CD14-positive monocyte (primary cell): ENCODE results near the gene DDX10. TPM values are rescaled to one million over a fixed set of nuclear protein-coding genes. Genes with fewer than 3 reads are reported as not detected.

Source experiments
- DNase-seq, 3 donors: peaks; one replicate each; pipeline ENCODE4 v3.0.0-alpha.2; 2011 to 2022
- H2AFZ ChIP-seq: 2 replicates; pipeline ENCODE4 v1.6.0; 2012; ENCODE audit warnings: mild to moderate bottlenecking, low read depth, low read length, inconsistent platforms; ENCODE audit not compliant: insufficient read depth, poor library complexity, severe bottlenecking
- H3K27ac ChIP-seq, 2 donors: 1 replicate in 1 of 2; 2 replicates in 1 of 2; pipeline ENCODE4 v1.5.1; 2012 to 2013; ENCODE audit warnings: low read length in 2 of 2, control low read depth in 1 of 2, inconsistent platforms in 1 of 2, low read depth in 1 of 2, mild to moderate bottlenecking in 1 of 2
- H3K27me3 ChIP-seq, 2 donors: one replicate each; pipeline versions ENCODE4 v1.6.0 to v1.6.1; 2011 to 2013; ENCODE audit warnings: low read length in 2 of 2; ENCODE audit not compliant: control insufficient read depth in 2 of 2, insufficient read depth in 2 of 2
- H3K36me3 ChIP-seq, 2 donors: replicated peaks in 1 of 2; 1 replicate in 1 of 2; 2 replicates in 1 of 2; pipeline versions ENCODE4 v1.5.1 to v1.6.1; 2012 to 2013; ENCODE audit warnings: low read length in 2 of 2, control low read depth in 1 of 2, inconsistent platforms in 1 of 2, mild to moderate bottlenecking in 1 of 2; ENCODE audit not compliant: insufficient read depth in 2 of 2, control insufficient read depth in 1 of 2
- H3K4me1 ChIP-seq, 2 donors: 1 replicate in 1 of 2; 2 replicates in 1 of 2; pipeline versions ENCODE4 v1.5.1 to v1.6.1; 2012 to 2013; ENCODE audit warnings: low read length in 2 of 2, control low read depth in 1 of 2, inconsistent platforms in 1 of 2, mild to moderate bottlenecking in 1 of 2, moderate library complexity in 1 of 2; ENCODE audit not compliant: insufficient read depth in 2 of 2, control insufficient read depth in 1 of 2
- H3K4me2 ChIP-seq: replicated peaks from 2 replicates; pipeline ENCODE3; 2012; ENCODE audit warnings: low read length, moderate library complexity, mild to moderate bottlenecking; ENCODE audit not compliant: poor library complexity, severe bottlenecking; ENCODE audit errors: extremely low read depth
- H3K4me3 ChIP-seq, 3 experiments: fragments of 200-600 bp in 1 of 3; sonication (generic) in 1 of 3; replicated peaks in 1 of 3; 1 replicate in 2 of 3; 2 replicates in 1 of 3; pipeline ENCODE4 v1.5.1; 2011 to 2013; ENCODE audit warnings: low read length in 3 of 3, mild to moderate bottlenecking in 3 of 3, control low read depth in 2 of 3, low read depth in 2 of 3, inconsistent platforms in 1 of 3, moderate library complexity in 1 of 3
- H3K79me2 ChIP-seq: 2 replicates; pipeline ENCODE4 v1.6.0; 2012; ENCODE audit warnings: mild to moderate bottlenecking, control low read depth, inconsistent platforms, low read length, moderate library complexity; ENCODE audit not compliant: insufficient read depth
- H3K9ac ChIP-seq: 2 replicates; pipeline ENCODE4 v1.6.0; 2017; ENCODE audit warnings: low read length, mild to moderate bottlenecking; ENCODE audit not compliant: insufficient read depth, poor library complexity, severe bottlenecking
- H3K9me3 ChIP-seq, 2 donors: replicated peaks in 1 of 2; 1 replicate in 1 of 2; 2 replicates in 1 of 2; pipeline versions ENCODE4 v1.5.1 to v1.6.1; 2012 to 2013; ENCODE audit warnings: low read length in 2 of 2, control low read depth in 1 of 2; ENCODE audit not compliant: control insufficient read depth in 1 of 2, insufficient read depth in 1 of 2
- H4K20me1 ChIP-seq: 2 replicates; pipeline ENCODE4 v1.6.0; 2012; ENCODE audit warnings: mild to moderate bottlenecking, low read length, control low read depth, moderate library complexity; ENCODE audit not compliant: insufficient read depth
- H3K27ac Mint-ChIP-seq, 7 donors: one replicate each; pipeline ENCODE4 v1.8.0; 2020; ENCODE audit warnings: mild to moderate bottlenecking in 7 of 7, mixed read lengths in 7 of 7, moderate library complexity in 6 of 7, inconsistent platforms in 2 of 7
- H3K27me3 Mint-ChIP-seq, 3 donors: one replicate each; pipeline ENCODE4 v1.8.0; 2021 to 2022; ENCODE audit warnings: low read depth in 3 of 3, mild to moderate bottlenecking in 3 of 3, mixed read lengths in 3 of 3, moderate library complexity in 3 of 3, inconsistent platforms in 1 of 3
- H3K36me3 Mint-ChIP-seq, 2 donors: one replicate each; pipeline ENCODE4 v1.8.0; 2020; ENCODE audit warnings: mixed read lengths in 2 of 2, inconsistent platforms in 1 of 2, mild to moderate bottlenecking in 1 of 2
- H3K4me1 Mint-ChIP-seq: one replicate; pipeline ENCODE4 v1.8.0; 2020; ENCODE audit warnings: mild to moderate bottlenecking, mixed read lengths
- H3K4me3 Mint-ChIP-seq, 2 donors: one replicate each; pipeline ENCODE4 v1.8.0; 2020; ENCODE audit warnings: mild to moderate bottlenecking in 2 of 2, mixed read lengths in 2 of 2, moderate library complexity in 1 of 2
- H3K9me3 Mint-ChIP-seq, 7 donors: one replicate each; pipeline ENCODE4 v1.8.0; 2020 to 2022; ENCODE audit warnings: mixed read lengths in 7 of 7, mild to moderate bottlenecking in 6 of 7, moderate library complexity in 6 of 7, inconsistent platforms in 2 of 7
- CTCF ChIP-seq: fragments of 200-600 bp; IDR thresholded peaks from one replicate; pipeline ENCODE4 v1.8.0; 2022; ENCODE audit warnings: antibody characterized with exemption, mild to moderate bottlenecking
- whole genome bisulfite sequencing: methylation state at CpG from one replicate; pipeline ENCODE4 v1.1.5; 2013; ENCODE audit warnings: missing lambda C conversion rate; ENCODE audit not compliant: insufficient coverage; 5-methylcytosine and 5-hydroxymethylcytosine counted together
- intact Hi-C, 2 donors: fragments of 100-400 bp; cut with micrococcal nuclease; formaldehyde crosslinking; loops; one replicate each; pipeline versions ENCODE4 v1.15.0 to v1.15.1; 2023
- polyA plus RNA-seq, 3 donors: library from polyadenylated mRNA; depleted of rRNA in 1 of 3; unstranded in 2 of 3; stranded (reverse) in 1 of 3; fragments of 300-500 nt in 2 of 3; fragments of >200 nt in 1 of 3; fragmentation: Illumina TruSeq in 2 of 3; gene quantifications; 1 replicate in 2 of 3; 2 replicates in 1 of 3; pipeline ENCODE4 v1.2.3, GENCODE V29; 2012 to 2021

Gene DDX10
- polyA plus RNA-seq, 3 donors = 5.0 to 6.3 (median 5.3) TPM

GRCh38 chr11:108853864-108854263 lies 189.0 kb downstream of the DDX10 start:
- H3K4me2 ChIP-seq = no peak overlapping the region
- H3K9me3 Mint-ChIP-seq = no peaks in the 10 kb centered on the region
- DNase-seq = no peak
- H3K4me3 ChIP-seq = no peak overlapping the region
- H2AFZ ChIP-seq = no peak overlapping the region
- no CpG with 5 or more reads among the region's 1 CpG for WGBS
- peaks cover 13% of the 10 kb centered on the region for H3K4me1 Mint-ChIP-seq
- H3K27ac Mint-ChIP-seq = peak overlapping the region in 4 of 7 donors; percentile 21 to 73 (median 41)
- H3K27ac ChIP-seq = peak overlapping the region in 1 of 2 donors; percentile 46
- H3K36me3 ChIP-seq = peaks cover 0 to 9% of the 10 kb centered on the region in 2 donors
- no peaks in the 10 kb centered on the region for H3K27me3 Mint-ChIP-seq
- H3K79me2 ChIP-seq = no peaks in the 10 kb centered on the region
- H3K9me3 ChIP-seq = no peaks in the 10 kb centered on the region
- no peak overlapping the region for H3K4me3 Mint-ChIP-seq
- no peak for TF ChIP-seq CTCF
- no peaks in the 10 kb centered on the region for H4K20me1 ChIP-seq
- intact Hi-C loops = no loop called here
- H3K9ac ChIP-seq = no peak overlapping the region
- H3K4me1 ChIP-seq = peaks cover 5 to 11% of the 10 kb centered on the region in 2 donors
- no peaks in the 10 kb centered on the region for H3K27me3 ChIP-seq
- H3K36me3 Mint-ChIP-seq = peaks cover 2 to 3% of the 10 kb centered on the region in 2 donors

DNA sequence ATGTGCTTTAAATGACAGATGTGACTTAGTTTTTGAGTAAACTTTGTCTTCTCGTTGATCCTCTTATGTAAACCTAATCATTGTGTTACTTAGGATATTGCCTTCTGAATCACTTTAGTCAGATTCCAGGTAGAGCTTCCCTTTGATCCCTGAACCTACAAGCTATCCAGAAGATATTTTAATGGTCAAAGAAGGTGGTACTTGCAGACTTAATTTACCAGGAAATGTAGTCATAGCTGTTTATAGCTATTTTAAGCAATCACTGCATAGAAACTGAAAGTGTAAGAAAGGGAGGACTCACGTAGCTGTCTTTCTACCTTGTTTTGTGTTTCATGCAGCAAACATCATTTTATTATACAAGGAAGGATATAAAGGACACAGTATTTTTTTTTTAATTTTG lies 189.5 kb downstream of the DDX10 start:
- H3K36me3 Mint-ChIP-seq = peaks cover 3 to 4% of the 10 kb centered on the region in 2 donors
- H3K27ac Mint-ChIP-seq = peak overlapping the region in 2 of 7 donors; percentile 40 to 73
- peak overlapping the region; percentile 55 for H3K4me2 ChIP-seq
- no peaks in the 10 kb centered on the region for H3K27me3 ChIP-seq
- no peaks in the 10 kb centered on the region for H4K20me1 ChIP-seq
- no peaks in the 10 kb centered on the region for H3K79me2 ChIP-seq
- H3K4me1 ChIP-seq = peaks cover 5 to 11% of the 10 kb centered on the region in 2 donors
- H3K9me3 Mint-ChIP-seq = no peaks in the 10 kb centered on the region
- H3K27ac ChIP-seq = peak overlapping the region in 1 of 2 donors; percentile 46
- no peaks in the 10 kb centered on the region for H3K27me3 Mint-ChIP-seq
- peak overlapping the region; percentile 27 to 47 for H3K4me3 Mint-ChIP-seq
- peak overlapping the region in 2 of 3 experiments; percentile 23 to 25 for H3K4me3 ChIP-seq
- H2AFZ ChIP-seq = peak overlapping the region; percentile 14
- no peaks in the 10 kb centered on the region for H3K9me3 ChIP-seq
- DNase-seq = peak in 1 of 3 donors; percentile 8
- intact Hi-C loops = no loop called here
- no peak overlapping the region for H3K9ac ChIP-seq
- peaks cover 13% of the 10 kb centered on the region for H3K4me1 Mint-ChIP-seq
- TF ChIP-seq CTCF = no peak
- peaks cover 0 to 9% of the 10 kb centered on the region in 2 donors for H3K36me3 ChIP-seq
- WGBS = no CpG with 5 or more reads among the region's 2 CpGs
